Gastroesophageal sphincter (tissue), 2 donors: ENCODE results near the gene MCMBP.
"Not testable (repeated sequence)": the region's sequence is repeated elsewhere in the genome, so short reads cannot be mapped to it uniquely, and the experiment has no call there.

ENCODE experiments used
- POLR2A ChIP-seq, 2 donors: fragments of 450-650 bp; IDR thresholded peaks; one replicate each; pipeline ENCODE4 v1.6.1; 2017; ENCODE audit warnings: antibody characterized with exemption in 2 of 2, mild to moderate bottlenecking in 2 of 2, moderate library complexity in 1 of 2
- POLR2AphosphoS5 ChIP-seq: sonication (generic); formaldehyde crosslinking; IDR thresholded peaks from one replicate; pipeline ENCODE4 v1.6.1; 2017; ENCODE audit warnings: antibody characterized with exemption

GRCh38 chr10:119888715-119889114 lies 16.1 kb upstream of the MCMBP start:
- TF ChIP-seq POLR2A (IDR thresholded peaks at IDR 0.05); POLR2AphosphoS5: not testable (repeated sequence)
